OCI-LY1 (cell line): ENCODE data around the gene TREML1.

ENCODE experiments used
- CTCF ChIP-seq: fragments of 200-600 bp; sonication (generic), shearing (Covaris generic); IDR thresholded peaks from 2 replicates; pipeline ENCODE4 v1.5.1; 2017; ENCODE audit warnings: mild to moderate bottlenecking, antibody characterized with exemption, low read length, moderate library complexity, mixed read lengths
- EZH2 ChIP-seq: fragments of 200-600 bp; sonication (generic), shearing (Covaris generic); IDR thresholded peaks from 2 replicates; pipeline ENCODE4 v1.8.0; 2017; ENCODE audit warnings: borderline replicate concordance, mixed run types, mild to moderate bottlenecking, antibody characterized with exemption, low read length, moderate library complexity, mixed read lengths

DNA sequence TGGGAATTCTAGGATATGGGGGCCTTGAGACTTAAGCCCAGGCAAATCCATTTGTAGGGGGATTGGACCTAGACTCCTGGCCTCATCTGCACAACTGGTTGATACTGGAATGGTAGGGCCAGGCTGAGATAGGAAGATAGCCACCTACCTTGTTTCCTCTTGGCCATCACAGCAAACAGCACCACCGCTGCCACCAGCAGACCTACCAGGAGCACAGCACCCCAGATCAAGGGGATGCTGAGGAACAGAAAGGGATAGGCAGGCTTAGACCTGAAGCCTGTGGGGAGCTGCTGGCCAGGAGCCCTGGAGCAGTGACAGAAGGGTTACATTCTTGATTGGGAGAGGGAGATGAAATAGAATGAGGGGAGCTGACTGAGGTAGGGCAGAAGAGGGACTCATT lies 3.5 kb downstream of the TREML1 start:
- no peak for TF ChIP-seq CTCF
- TF ChIP-seq EZH2: no peak
